ACHN (cell line): Measurements from ENCODE around the gene TBC1D22A.

ENCODE experiments used
- DNase-seq: peaks from one replicate; pipeline ENCODE4 v3.0.0-alpha.2; 2015
- in situ Hi-C: cut with HindIII; loops from 2 replicates; pipeline ENCODE4 v1.10.0; 2017; ENCODE audit warnings: low sequenced_read_pairs, low pct_ligation_motif_present, low pct_unique_long_range_greater_than_20kb

Gene TBC1D22A

DNA sequence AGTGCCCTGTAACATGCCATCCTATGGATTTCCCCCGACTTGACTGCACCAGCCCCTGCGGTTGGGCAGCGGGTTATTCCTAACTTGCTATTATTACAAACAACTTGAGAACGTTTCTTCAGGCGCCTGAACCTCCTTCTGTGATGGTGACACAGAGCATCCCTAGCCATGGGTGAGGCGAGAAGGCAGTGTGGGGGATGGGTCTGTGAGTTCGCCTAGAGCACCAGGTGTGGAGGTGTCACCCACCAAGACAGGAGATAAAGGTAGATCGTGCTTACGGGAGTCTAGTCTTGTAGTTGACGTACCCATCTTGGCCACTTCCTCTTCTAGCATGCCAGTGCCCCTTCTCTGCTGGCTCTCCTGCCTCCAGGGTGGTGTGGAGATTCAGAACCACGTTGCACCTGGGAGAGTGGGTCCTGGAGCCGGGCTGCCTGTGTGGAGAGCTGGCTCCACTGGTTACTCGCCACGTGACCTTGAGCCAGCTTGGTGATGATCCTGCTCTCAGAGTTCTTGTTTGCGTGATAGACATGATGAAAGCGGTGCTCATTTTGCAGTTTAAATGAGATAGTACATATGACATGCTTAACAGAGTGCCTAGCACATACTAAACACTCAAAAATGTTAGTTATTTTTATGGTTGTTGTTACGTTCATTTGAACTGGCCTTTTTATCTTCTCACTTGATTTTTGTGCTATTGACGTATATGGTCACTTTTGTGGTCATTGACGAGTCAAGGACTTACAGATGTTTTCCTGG is 37.8 kb downstream of the TBC1D22A start:
- in situ Hi-C loops = no loop called here
- DNase-seq = no peak

DNA sequence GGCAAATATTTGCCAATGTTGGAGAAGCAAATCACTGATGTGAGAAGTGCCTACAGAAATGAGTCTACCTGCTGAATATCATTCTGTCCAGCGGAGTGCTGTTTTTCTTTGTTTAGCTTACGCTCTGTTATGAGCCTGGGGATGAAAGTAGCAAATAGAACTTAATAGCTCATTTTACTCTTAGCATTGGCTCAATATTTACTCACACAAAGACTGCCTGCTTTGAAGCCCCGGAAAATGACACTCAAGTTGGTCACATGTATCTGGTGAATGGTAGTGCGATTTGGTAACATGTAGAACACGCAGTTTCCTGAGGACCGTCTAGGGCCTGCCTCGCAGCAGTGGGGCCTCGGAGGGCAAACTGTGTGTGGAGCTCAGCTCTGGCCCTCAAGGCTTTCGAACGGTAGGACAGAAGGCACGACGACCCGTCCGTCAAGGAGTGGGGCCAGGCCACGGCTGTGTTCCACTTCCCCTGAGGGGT is 38.9 kb downstream of the TBC1D22A start:
- no peak for DNase-seq
- in situ Hi-C loops = no loop called here

DNA sequence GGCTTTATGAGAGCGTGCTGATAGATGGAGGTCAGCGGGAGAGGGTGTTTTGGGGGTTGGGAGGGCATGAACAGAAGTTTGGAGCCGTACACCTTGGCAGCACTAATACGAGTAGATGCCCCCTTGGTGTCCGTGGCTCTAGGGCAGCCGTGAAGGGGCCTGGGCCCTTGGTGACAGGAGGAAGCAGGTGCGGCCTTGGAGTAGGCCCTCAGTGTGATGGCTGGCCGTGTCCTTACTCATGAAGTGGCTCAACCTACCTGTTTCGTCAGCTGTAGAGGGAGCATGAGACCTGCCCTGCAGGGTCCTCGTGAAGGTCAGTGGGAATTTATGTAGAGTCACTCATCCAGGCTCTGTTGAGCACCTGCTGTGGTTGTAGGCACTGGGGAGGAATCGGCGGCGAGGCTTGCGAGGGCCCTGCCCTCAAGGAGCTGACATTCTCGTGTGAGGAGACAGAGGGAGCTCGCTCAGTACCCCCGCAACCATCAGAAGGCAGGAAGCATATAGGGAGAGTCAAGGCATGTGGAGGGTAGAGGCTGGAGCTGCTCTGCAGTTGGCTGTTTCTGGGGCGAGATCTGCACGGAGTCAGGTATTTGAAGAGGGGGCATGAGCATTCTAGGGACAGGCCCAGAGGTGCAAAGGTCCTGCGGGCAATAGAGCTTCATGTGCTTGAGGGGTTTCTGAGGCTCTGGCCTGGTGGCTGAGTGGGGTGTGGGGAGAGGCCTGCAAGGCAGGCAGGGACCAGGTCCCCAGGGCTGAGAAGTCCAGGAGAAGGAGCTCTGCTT is 39.6 kb downstream of the TBC1D22A start:
- in situ Hi-C loops = no loop called here
- DNase-seq = no peak

- DNase-seq = no peak
- in situ Hi-C loops = no loop called here
Measured at GRCh38 chr22:46802608-46803027, 40.2 kb downstream of the TBC1D22A start.

DNA sequence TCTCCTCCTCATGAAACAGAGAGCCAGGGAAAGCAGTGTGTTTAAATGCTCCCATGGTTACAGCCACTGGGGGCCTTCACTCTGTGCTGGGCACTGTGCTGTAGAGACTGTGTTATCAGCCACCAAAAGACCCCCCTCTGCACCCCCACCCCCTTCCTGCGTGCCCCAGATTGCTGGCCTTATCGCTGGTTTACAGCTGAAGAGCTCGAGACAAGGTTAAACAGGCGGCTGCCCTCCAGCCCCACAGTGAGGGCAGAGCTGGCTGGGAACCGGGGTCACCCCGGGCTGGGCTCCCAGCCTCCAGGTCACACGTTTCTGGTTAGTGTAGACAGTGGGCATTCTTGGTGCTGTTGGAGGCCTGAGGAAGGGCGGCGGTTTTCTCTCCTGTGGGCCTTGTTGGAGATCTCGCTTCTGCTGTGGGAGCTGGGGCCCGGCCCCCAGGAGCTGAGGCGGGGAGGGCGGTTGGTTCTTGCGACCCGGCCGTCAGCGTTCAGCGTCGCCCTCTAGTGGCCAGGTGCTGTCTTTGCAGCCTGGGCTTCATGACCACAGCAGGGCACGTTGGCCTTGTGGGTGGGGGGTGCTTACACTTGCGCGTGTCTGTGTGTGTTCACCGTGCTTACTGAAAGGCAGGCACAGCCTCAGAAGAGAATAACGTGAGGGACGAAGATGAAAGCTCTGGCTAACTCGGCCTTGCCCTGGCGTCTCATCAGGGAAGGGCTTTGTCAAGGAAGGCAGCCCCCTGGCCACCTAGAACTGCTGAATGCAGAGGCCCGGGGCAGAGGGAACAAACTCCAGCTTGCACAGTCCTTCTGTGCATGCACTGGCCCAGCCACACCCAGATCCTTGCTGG is 40.8 kb downstream of the TBC1D22A start:
- in situ Hi-C loops = no loop called here
- peak; percentile 39 for DNase-seq

DNA sequence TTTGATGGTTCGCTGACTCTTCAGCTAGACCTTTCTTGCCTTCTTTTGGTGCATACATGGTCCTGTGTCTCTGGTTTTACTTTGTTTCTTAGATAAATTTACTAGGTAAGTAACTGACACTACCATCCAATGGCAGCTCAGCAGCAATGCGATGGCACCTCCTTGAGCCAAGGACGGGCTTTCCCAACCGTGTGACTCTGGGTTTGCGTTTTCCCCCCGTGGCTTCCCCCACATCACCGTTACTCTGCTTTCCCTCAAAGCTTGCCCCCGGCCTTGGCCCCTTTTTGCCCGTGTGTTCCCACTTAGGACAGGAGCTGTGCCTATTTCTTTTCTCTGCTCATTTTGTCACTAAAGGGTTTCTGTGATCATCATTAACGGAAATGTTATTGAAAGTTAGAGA is 41.5 kb downstream of the TBC1D22A start:
- in situ Hi-C loops = no loop called here
- no peak for DNase-seq

GRCh38 chr22:46806794-46807193 is 44.3 kb downstream of the TBC1D22A start:
- DNase-seq = no peak
- in situ Hi-C loops = no loop called here

DNA sequence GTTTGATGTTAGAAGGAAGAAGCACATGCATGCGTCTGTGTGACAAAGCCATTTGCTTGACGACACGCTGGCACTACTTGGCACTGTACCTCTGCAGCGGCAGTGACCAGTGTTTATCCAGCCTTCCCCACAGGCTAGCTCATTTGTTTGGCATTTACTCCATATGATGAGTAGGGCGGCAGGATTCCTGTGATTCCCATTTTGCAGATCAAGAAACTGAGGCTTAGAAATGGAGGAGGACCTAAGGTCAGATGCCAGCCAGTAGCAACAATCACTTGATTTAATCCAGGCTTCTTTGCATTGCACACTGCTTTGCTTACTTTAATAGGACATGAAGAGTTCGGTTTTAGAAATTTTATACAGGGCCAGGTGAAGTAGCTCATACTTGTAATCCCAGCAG is 45.0 kb downstream of the TBC1D22A start:
- DNase-seq = no peak
- in situ Hi-C loops = no loop called here

- in situ Hi-C loops = no loop called here
- no peak for DNase-seq
Measured at GRCh38 chr22:46809153-46809885, 46.9 kb downstream of the TBC1D22A start.

DNA sequence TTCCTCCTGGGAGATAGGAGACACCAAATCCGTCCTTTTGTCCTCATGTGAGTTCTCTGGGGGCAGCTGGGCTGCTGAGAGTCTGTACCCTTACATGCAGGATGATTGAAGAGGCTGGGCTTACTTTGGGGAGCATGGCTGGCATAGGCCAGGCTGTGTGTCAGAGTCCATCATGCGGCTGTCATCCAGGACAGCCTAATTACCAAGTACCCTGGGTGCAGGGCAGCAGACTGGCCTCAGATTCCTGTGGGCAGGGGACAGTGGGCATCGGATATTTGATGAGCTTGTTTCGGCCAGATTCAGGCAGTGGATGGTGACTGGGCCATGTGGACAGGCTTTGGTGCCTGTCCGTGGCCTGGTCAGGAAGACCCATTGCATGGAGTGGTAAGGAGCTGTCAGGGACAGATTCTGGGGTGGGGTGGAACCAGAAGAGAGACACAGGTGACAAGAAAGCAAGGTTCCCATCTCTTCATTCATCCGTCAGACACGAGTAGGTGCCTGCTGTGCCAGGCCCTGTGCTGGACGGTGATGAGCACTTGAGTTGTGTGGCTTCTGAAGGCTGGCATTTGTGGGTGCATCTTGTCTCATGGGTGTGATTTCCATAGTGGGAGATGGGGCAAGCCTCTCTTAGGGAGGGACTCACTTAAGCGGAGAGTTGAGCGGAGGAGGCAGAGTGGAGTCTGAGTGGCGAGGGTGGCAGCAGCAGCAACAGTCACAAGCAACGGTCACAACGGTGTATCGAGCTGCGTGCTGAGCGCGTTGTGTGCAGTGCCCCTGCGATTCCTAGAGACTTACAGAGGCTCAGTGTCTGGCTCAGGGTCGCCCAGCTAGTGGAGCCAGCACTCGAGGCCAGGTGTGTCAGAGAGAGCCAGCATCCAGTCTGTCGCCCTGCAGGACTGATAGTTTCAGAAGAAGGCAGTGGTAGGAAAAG is 48.7 kb downstream of the TBC1D22A start:
- DNase-seq = no peak
- in situ Hi-C loops = no loop called here

GRCh38 chr22:46812034-46812605 is 49.7 kb downstream of the TBC1D22A start:
- DNase-seq = no peak
- in situ Hi-C loops = no loop called here

GRCh38 chr22:46812788-46813187 is 50.3 kb downstream of the TBC1D22A start:
- no peak for DNase-seq
- in situ Hi-C loops = no loop called here

DNA sequence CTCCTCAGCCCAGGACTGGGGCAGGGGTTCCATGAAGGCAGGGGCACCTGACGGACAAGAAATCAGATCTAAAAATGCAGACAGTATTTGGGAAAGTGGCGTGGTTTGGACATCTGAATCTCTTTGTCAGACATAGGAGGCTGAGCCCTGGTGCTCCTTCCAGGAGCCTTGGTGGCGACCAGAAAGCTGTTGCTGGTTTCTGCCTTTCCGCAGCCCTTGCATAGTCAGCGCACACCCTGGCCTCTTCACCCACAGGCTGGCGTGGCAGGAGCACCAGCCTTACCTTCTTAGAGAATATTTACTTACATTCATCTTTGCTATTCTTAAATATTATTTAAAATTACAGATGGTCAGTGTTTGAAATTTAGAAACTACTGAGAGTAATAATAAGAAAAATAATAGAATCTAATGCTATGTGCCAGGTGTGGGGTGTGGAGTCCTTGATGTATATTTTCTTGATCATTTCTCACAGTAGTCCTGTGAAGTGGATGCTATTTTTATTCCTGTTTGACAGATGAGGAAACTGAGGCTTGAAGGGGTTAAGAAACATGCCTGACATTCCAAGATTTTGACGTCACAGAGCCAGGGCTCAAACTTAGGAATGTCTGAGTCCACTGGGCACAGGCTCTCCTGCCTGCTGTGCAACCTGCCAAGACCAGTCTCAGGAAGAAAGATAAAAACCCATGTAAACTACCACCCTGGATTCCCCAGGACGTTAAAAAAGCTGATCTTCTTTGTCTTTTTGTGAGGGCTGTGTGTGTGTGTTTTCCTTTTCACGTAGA is 51.6 kb downstream of the TBC1D22A start:
- in situ Hi-C loops = no loop called here
- peak; percentile 71 for DNase-seq

DNA sequence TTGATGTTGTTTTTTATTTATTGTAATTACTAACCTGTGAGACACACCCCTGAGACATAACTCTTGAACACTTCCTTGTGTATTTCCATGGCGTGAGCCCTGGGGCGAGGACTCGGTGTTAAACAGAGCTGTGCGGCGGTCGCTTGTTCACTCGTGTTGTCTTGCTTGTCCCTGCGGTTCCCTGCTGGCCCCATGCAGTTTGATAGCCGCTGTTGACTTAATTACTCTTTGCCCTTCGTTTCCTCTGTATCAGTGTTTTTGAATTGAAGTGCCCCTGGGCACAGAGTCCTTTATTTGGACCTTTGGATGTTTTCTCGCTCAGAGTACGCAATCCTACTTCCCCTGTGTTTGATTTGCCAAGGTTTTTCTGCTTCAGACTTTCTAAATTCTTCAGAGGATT is 52.7 kb downstream of the TBC1D22A start:
- DNase-seq = no peak
- in situ Hi-C loops = no loop called here

DNA sequence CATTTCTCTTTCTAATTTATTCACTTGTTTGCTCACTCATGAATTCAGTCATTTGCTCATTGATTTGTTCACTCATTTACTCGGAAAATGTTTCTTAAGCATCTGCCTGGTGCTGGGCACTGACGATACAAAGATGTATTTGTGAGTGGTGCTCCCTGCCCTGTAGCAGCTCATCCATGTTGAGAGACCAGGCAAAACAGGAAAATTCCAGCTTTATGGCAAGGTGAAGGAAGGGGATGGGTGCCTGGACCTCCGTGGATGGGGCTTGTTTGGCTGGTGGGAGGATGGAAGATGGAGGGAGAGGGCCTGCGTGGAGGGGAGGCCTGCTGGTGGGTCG is 53.1 kb downstream of the TBC1D22A start:
- in situ Hi-C loops = no loop called here
- DNase-seq = no peak

- in situ Hi-C loops = no loop called here
- peak; percentile 30 for DNase-seq
Measured at GRCh38 chr22:46815896-46816731, 53.7 kb downstream of the TBC1D22A start.
